NT2/D1 (cell line): ENCODE measurements around the gene TBCE.
"Not testable (repeated sequence)": the region's sequence is repeated elsewhere in the genome, so short reads cannot be mapped to it uniquely, and the experiment has no call there.

Experiments used
- SUZ12 ChIP-seq: IDR thresholded peaks from 2 replicates; pipeline ENCODE4 v1.6.1; 2011; ENCODE audit not compliant: insufficient read length, insufficient read depth; ENCODE audit errors: extremely low read depth
- ZNF274 ChIP-seq: IDR thresholded peaks from 2 replicates; pipeline ENCODE4 v1.6.1; 2011; ENCODE audit warnings: mild to moderate bottlenecking, low read depth, low read length

- TF ChIP-seq ZNF274, SUZ12: not testable (repeated sequence)
Measured at GRCh38 chr1:235462832-235463231, 95.6 kb downstream of the TBCE start.
